ENCODE data around the gene ASB5. TPM values are rescaled to one million over a fixed set of nuclear protein-coding genes. Genes with fewer than 3 reads are reported as not detected.

ASB5 gene
- total RNA-seq, 1 donor from 2014 or later = not detected

GRCh38 chr4:176270669-176271068 lies 1.6 kb upstream of the ASB5 start:
- TF ChIP-seq, protein P1, sequence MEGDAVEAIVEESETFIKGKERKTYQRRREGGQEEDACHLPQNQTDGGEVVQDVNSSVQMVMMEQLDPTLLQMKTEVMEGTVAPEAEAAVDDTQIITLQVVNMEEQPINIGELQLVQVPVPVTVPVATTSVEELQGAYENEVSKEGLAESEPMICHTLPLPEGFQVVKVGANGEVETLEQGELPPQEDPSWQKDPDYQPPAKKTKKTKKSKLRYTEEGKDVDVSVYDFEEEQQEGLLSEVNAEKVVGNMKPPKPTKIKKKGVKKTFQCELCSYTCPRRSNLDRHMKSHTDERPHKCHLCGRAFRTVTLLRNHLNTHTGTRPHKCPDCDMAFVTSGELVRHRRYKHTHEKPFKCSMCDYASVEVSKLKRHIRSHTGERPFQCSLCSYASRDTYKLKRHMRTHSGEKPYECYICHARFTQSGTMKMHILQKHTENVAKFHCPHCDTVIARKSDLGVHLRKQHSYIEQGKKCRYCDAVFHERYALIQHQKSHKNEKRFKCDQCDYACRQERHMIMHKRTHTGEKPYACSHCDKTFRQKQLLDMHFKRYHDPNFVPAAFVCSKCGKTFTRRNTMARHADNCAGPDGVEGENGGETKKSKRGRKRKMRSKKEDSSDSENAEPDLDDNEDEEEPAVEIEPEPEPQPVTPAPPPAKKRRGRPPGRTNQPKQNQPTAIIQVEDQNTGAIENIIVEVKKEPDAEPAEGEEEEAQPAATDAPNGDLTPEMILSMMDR (IDR thresholded peaks at IDR 0.05; ENCODE audit: insufficient read depth, low read length, severe bottlenecking) = no peak
- H3K4me3 ChIP-seq (ENCODE audit: low read depth, low read length) = no peak overlapping the region
- no peaks in the 10 kb centered on the region for H3K36me3 ChIP-seq (ENCODE audit: control insufficient read depth, insufficient read depth, low read length)
- FAIRE-seq (peak; percentile 100), DNase-seq (ENCODE audit: low read depth) (peak; percentile 99)
- H3K27me3 ChIP-seq (ENCODE audit: control insufficient read depth, insufficient read depth, low read length) = no peaks in the 10 kb centered on the region

- FAIRE-seq (no peak), DNase-seq (ENCODE audit: low read depth) (no peak)
- Histone ChIP-seq H3K36me3 (ENCODE audit: control insufficient read depth, insufficient read depth, low read length) (no peaks in the 10 kb centered on the region), H3K4me3 (ENCODE audit: low read depth, low read length) (no peak overlapping the region), H3K27me3 (ENCODE audit: control insufficient read depth, insufficient read depth, low read length) (no peaks in the 10 kb centered on the region)
- TF ChIP-seq, protein P1 (IDR thresholded peaks at IDR 0.05; ENCODE audit: insufficient read depth, low read length, severe bottlenecking) = no peak
Observed at GRCh38 chr4:176266026-176266425, 3.0 kb downstream of the ASB5 start.

DNA sequence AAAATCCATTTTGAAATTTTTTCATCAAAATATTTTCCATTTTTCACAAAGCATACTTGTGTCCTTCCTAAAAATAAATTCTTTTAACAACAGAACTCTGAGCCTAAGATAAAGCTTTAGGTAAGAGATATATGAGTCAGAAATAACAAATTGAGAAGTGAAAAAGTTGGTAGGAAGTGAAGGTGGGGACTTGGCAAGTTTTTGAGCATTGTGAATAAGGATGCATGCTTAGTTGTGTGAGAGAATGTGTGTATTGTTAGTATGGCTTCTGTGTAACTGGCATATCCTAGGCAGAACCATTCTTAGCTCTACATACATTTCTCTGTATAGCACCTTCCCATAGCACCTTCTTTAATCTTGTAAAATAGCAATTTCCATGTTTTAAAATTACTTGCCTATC lies 6.8 kb downstream of the ASB5 start:
- TF ChIP-seq, protein P1 (IDR thresholded peaks at IDR 0.05; ENCODE audit: insufficient read depth, low read length, severe bottlenecking) = no peak
- Histone ChIP-seq H3K36me3 (ENCODE audit: control insufficient read depth, insufficient read depth, low read length) (no peaks in the 10 kb centered on the region), H3K4me3 (ENCODE audit: low read depth, low read length) (no peak overlapping the region), H3K27me3 (ENCODE audit: control insufficient read depth, insufficient read depth, low read length) (no peaks in the 10 kb centered on the region)
- DNase-seq (ENCODE audit: low read depth) (no peak), FAIRE-seq (no peak)

DNA sequence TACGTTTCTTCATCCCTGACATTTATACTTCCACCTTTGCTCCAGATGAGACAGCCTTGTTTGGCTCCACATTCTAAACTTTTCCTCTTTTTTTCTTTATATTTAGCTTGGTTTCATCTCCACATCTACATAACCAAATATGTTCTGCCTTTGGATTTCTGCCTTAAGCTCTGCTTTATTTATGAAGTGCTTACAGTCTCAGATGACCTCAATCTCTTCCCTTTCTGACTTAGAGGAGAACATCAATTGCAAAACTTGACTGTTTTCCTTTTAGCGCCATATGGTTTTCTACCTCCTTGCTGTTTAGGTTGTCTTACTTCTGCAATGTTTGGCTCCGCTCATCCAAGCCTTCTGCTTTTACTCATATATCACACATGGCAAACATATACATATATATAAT lies 7.5 kb downstream of the ASB5 start:
- Histone ChIP-seq H3K36me3 (ENCODE audit: control insufficient read depth, insufficient read depth, low read length) (no peaks in the 10 kb centered on the region), H3K4me3 (ENCODE audit: low read depth, low read length) (no peak overlapping the region), H3K27me3 (ENCODE audit: control insufficient read depth, insufficient read depth, low read length) (no peaks in the 10 kb centered on the region)
- FAIRE-seq (no peak), DNase-seq (ENCODE audit: low read depth) (no peak)
- TF ChIP-seq, protein P1 (IDR thresholded peaks at IDR 0.05; ENCODE audit: insufficient read depth, low read length, severe bottlenecking) = no peak

GRCh38 chr4:176261018-176261417 lies 8.0 kb downstream of the ASB5 start:
- no peak overlapping the region for H3K4me3 ChIP-seq (ENCODE audit: low read depth, low read length)
- H3K36me3 ChIP-seq (ENCODE audit: control insufficient read depth, insufficient read depth, low read length) = no peaks in the 10 kb centered on the region
- FAIRE-seq (no peak), DNase-seq (ENCODE audit: low read depth) (no peak)
- TF ChIP-seq, protein P1 (IDR thresholded peaks at IDR 0.05; ENCODE audit: insufficient read depth, low read length, severe bottlenecking) = no peak
- H3K27me3 ChIP-seq (ENCODE audit: control insufficient read depth, insufficient read depth, low read length) = no peaks in the 10 kb centered on the region

GRCh38 chr4:176259330-176260090 lies 9.5 kb downstream of the ASB5 start:
- Histone ChIP-seq H3K4me3 (ENCODE audit: low read depth, low read length) (no peak overlapping the region), H3K27me3 (ENCODE audit: control insufficient read depth, insufficient read depth, low read length) (no peaks in the 10 kb centered on the region), H3K36me3 (ENCODE audit: control insufficient read depth, insufficient read depth, low read length) (no peaks in the 10 kb centered on the region)
- DNase-seq (ENCODE audit: low read depth) = peak; percentile 52
- no peak for FAIRE-seq
- TF ChIP-seq, protein P1 (IDR thresholded peaks at IDR 0.05; ENCODE audit: insufficient read depth, low read length, severe bottlenecking) = no peak
